ENCODE measurements around the gene ZFAND2B.

The ZFAND2B gene

GRCh38 chr2:219181531-219181930 lies 25.1 kb upstream of the ZFAND2B start:
- Mint-ChIP-seq H3K9me3 (no peaks in the 10 kb centered on the region), H3K4me3 (peak overlapping the region; percentile 55 to 74 (median 61)), H3K27ac (no peak overlapping the region), H3K4me1 (peaks cover 21% of the 10 kb centered on the region), H3K36me3 (ENCODE audit: low read depth) (peaks cover 45% of the 10 kb centered on the region), H3K27me3 (ENCODE audit: low read depth) (peaks cover 3% of the 10 kb centered on the region)
- TF ChIP-seq, protein P1, sequence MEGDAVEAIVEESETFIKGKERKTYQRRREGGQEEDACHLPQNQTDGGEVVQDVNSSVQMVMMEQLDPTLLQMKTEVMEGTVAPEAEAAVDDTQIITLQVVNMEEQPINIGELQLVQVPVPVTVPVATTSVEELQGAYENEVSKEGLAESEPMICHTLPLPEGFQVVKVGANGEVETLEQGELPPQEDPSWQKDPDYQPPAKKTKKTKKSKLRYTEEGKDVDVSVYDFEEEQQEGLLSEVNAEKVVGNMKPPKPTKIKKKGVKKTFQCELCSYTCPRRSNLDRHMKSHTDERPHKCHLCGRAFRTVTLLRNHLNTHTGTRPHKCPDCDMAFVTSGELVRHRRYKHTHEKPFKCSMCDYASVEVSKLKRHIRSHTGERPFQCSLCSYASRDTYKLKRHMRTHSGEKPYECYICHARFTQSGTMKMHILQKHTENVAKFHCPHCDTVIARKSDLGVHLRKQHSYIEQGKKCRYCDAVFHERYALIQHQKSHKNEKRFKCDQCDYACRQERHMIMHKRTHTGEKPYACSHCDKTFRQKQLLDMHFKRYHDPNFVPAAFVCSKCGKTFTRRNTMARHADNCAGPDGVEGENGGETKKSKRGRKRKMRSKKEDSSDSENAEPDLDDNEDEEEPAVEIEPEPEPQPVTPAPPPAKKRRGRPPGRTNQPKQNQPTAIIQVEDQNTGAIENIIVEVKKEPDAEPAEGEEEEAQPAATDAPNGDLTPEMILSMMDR (IDR thresholded peaks at IDR 0.05; ENCODE audit: unreplicated experiment in 3 of 3) = no peak

GRCh38 chr2:219182331-219183150 lies 24.0 kb upstream of the ZFAND2B start:
- Mint-ChIP-seq H3K27ac (peak overlapping the region in 1 of 3 experiments; percentile 56), H3K27me3 (ENCODE audit: low read depth) (peaks cover 3% of the 10 kb centered on the region), H3K4me1 (peaks cover 17% of the 10 kb centered on the region), H3K4me3 (peak overlapping the region in 2 of 3 experiments; percentile 45 to 46), H3K36me3 (ENCODE audit: low read depth) (peaks cover 45% of the 10 kb centered on the region), H3K9me3 (no peaks in the 10 kb centered on the region)
- TF ChIP-seq, protein P1 (IDR thresholded peaks at IDR 0.05; ENCODE audit: unreplicated experiment in 3 of 3) = no peak

- Mint-ChIP-seq H3K27me3 (ENCODE audit: low read depth) (peaks cover 3% of the 10 kb centered on the region), H3K27ac (peak overlapping the region in 1 of 3 experiments; percentile 56), H3K4me3 (peak overlapping the region in 2 of 3 experiments; percentile 45 to 66), H3K4me1 (peaks cover 14% of the 10 kb centered on the region), H3K9me3 (no peaks in the 10 kb centered on the region), H3K36me3 (ENCODE audit: low read depth) (peaks cover 45% of the 10 kb centered on the region)
- TF ChIP-seq, protein P1 (IDR thresholded peaks at IDR 0.05; ENCODE audit: unreplicated experiment in 3 of 3) = no peak
Observed at GRCh38 chr2:219183151-219183772, 23.3 kb upstream of the ZFAND2B start.

DNA sequence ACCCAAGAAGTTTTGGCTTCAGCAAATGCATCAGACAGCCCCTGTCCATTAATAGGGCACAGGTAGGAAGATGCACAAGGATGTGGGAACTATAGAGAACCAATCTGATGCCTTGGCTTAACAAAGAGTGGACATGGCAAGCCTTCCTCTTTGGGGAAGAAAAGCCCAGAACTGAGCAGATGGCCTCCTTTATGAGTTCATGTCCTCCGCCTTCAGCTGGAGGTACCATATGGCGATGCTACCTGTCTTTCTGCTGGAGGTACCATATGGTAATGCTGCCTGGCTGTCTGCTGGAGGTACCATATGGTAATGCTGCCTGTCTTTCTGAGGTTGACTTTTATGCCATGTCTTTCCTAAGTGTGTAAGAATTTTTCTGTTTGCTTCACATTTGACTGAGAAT lies 22.5 kb upstream of the ZFAND2B start:
- H3K36me3 Mint-ChIP-seq (ENCODE audit: low read depth) = peaks cover 44% of the 10 kb centered on the region
- no peak overlapping the region for H3K27ac Mint-ChIP-seq
- TF ChIP-seq, protein P1 (IDR thresholded peaks at IDR 0.05; ENCODE audit: unreplicated experiment in 3 of 3) = no peak
- H3K9me3 Mint-ChIP-seq = no peaks in the 10 kb centered on the region
- H3K4me3 Mint-ChIP-seq = no peak overlapping the region
- peaks cover 3% of the 10 kb centered on the region for H3K27me3 Mint-ChIP-seq (ENCODE audit: low read depth)
- peaks cover 8% of the 10 kb centered on the region for H3K4me1 Mint-ChIP-seq

DNA sequence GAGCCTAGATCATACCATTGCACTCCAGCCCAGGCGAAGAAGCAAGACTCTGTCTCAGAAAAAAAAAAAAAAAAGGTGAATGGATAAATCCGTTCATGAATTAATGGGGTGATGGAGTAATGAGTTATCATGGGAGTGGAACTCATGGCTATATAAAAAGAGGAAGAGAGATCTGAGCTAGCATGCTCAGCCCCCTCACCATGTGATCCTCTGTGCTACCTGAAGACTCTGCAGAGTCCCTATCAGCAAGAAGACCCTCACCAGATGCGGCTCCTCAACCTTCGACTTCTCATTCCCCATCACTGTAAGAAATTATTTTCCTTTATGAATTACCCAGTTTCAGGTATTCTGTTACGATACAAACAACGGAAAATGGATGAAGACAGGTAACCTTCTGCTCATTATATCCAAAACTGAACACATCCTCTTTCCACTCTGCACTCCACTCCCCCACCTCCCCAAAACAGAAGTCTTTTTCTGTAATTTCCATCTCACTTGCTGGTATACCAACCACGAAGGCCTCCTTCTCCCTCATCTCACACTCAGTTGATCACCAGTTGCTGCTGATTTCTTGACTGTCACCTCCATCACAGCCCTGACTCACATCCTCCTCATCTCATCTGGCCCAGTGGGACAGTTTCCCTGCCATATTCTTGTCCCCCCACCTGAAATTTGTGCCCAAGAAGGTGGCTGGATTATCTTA lies 19.7 kb upstream of the ZFAND2B start:
- Mint-ChIP-seq H3K4me1 (no peaks in the 10 kb centered on the region), H3K9me3 (no peaks in the 10 kb centered on the region), H3K36me3 (ENCODE audit: low read depth) (peaks cover 26% of the 10 kb centered on the region), H3K27me3 (ENCODE audit: low read depth) (peaks cover 3% of the 10 kb centered on the region), H3K4me3 (no peak overlapping the region), H3K27ac (no peak overlapping the region)
- TF ChIP-seq, protein P1 (IDR thresholded peaks at IDR 0.05; ENCODE audit: unreplicated experiment in 3 of 3) = no peak
